Liver (tissue), 9 donors: Measurements from ENCODE around the gene UNC79. TPM values are rescaled to one million over a fixed set of nuclear protein-coding genes. Genes with fewer than 3 reads are reported as not detected.
"Not testable (repeated sequence)": the region's sequence is repeated elsewhere in the genome, so short reads cannot be mapped to it uniquely, and the experiment has no call there.

Experiments used
- DNase-seq: peaks from one replicate; pipeline ENCODE4 v3.0.0-alpha.2; 2017; ENCODE audit warnings: low spot score
- H3K27ac ChIP-seq, 2 donors: one replicate each; pipeline ENCODE4 v1.7.0; 2013; ENCODE audit warnings: inconsistent platforms in 2 of 2, low read length in 2 of 2, control low read depth in 1 of 2, low read depth in 1 of 2, mild to moderate bottlenecking in 1 of 2
- H3K27me3 ChIP-seq, 4 donors: one replicate each; pipeline versions ENCODE4 v1.6.1 to v1.7.0; 2013; ENCODE audit warnings: low read length in 3 of 4, inconsistent platforms in 1 of 4, mild to moderate bottlenecking in 1 of 4, moderate library complexity in 1 of 4; ENCODE audit not compliant: control insufficient read depth in 4 of 4, insufficient read depth in 4 of 4
- H3K36me3 ChIP-seq, 4 donors: one replicate each; pipeline versions ENCODE4 v1.6.1 to v1.7.0; 2013; ENCODE audit warnings: low read length in 3 of 4, mild to moderate bottlenecking in 3 of 4, low read depth in 1 of 4, moderate library complexity in 1 of 4; ENCODE audit not compliant: control insufficient read depth in 4 of 4, insufficient read depth in 3 of 4
- H3K4me1 ChIP-seq, 4 donors: one replicate each; pipeline versions ENCODE4 v1.6.1 to v1.7.0; 2013; ENCODE audit warnings: low read length in 3 of 4, mild to moderate bottlenecking in 3 of 4, moderate library complexity in 1 of 4; ENCODE audit not compliant: control insufficient read depth in 4 of 4, insufficient read depth in 4 of 4
- H3K4me3 ChIP-seq, 3 donors: one replicate each; pipeline versions ENCODE4 v1.6.1 to v1.7.0; 2013; ENCODE audit warnings: low read length in 3 of 3, control low read depth in 1 of 3, low read depth in 1 of 3, mild to moderate bottlenecking in 1 of 3
- H3K9ac ChIP-seq, 2 donors: one replicate each; pipeline ENCODE4 v1.7.0; 2013; ENCODE audit warnings: low read length in 2 of 2, mild to moderate bottlenecking in 2 of 2, moderate library complexity in 2 of 2, control low read depth in 1 of 2, low read depth in 1 of 2
- H3K9me3 ChIP-seq, 4 donors: one replicate each; pipeline versions ENCODE4 v1.6.1 to v1.7.0; 2013; ENCODE audit warnings: low read length in 3 of 4; ENCODE audit not compliant: control insufficient read depth in 4 of 4
- ATF3 ChIP-seq: IDR thresholded peaks from 2 replicates; pipeline ENCODE4 v1.6.1; 2016; ENCODE audit warnings: antibody characterized with exemption
- CTCF ChIP-seq: fragments of 150-350 bp; IDR thresholded peaks from 2 replicates; pipeline ENCODE4 v1.5.1; 2017; ENCODE audit warnings: improper control_type of control experiment, low read depth, low read length; ENCODE audit not compliant: missing input control
- EGR1 ChIP-seq, 2 donors: IDR thresholded peaks; 2 replicates each; pipeline ENCODE4 v1.6.1; 2016 to 2018; ENCODE audit warnings: antibody characterized with exemption in 2 of 2, low read depth in 2 of 2
- FOXA1 ChIP-seq: IDR thresholded peaks from 2 replicates; pipeline ENCODE4 v1.6.1; 2016; ENCODE audit warnings: antibody characterized with exemption
- FOXA2 ChIP-seq: IDR thresholded peaks from 2 replicates; pipeline ENCODE4 v1.6.1; 2016; ENCODE audit warnings: antibody characterized with exemption
- GABPA ChIP-seq, 2 donors: IDR thresholded peaks in 1 of 2; conservative IDR thresholded peaks in 1 of 2; 2 replicates each; pipeline ENCODE4 v1.6.1; 2016; ENCODE audit warnings: antibody characterized with exemption in 2 of 2, mild to moderate bottlenecking in 1 of 2, moderate library complexity in 1 of 2
- HNF4A ChIP-seq, 2 donors: conservative IDR thresholded peaks; 2 replicates each; pipeline ENCODE4 v1.6.1; 2016; ENCODE audit warnings: antibody characterized with exemption in 2 of 2, mild to moderate bottlenecking in 2 of 2
- HNF4G ChIP-seq: IDR thresholded peaks from 2 replicates; pipeline ENCODE4 v1.6.1; 2016; ENCODE audit warnings: antibody characterized with exemption
- JUND ChIP-seq, 2 donors: IDR thresholded peaks; 2 replicates each; pipeline ENCODE4 v1.6.1; 2016; ENCODE audit warnings: antibody characterized with exemption in 2 of 2
- MAX ChIP-seq: IDR thresholded peaks from 2 replicates; pipeline ENCODE4 v1.6.1; 2016; ENCODE audit warnings: antibody characterized with exemption
- NR2F2 ChIP-seq: IDR thresholded peaks from 2 replicates; pipeline ENCODE4 v1.6.1; 2016; ENCODE audit warnings: antibody characterized with exemption
- RAD21 ChIP-seq, 2 donors: IDR thresholded peaks; 2 replicates each; pipeline ENCODE4 v1.6.1; 2016; ENCODE audit warnings: antibody characterized with exemption in 2 of 2, mild to moderate bottlenecking in 2 of 2
- REST ChIP-seq: IDR thresholded peaks from 2 replicates; pipeline ENCODE4 v1.6.1; 2016; ENCODE audit warnings: antibody characterized with exemption, mild to moderate bottlenecking
- RXRA ChIP-seq, 2 donors: IDR thresholded peaks; 2 replicates each; pipeline ENCODE4 v1.6.1; 2017 to 2018; ENCODE audit warnings: antibody characterized with exemption in 2 of 2, mild to moderate bottlenecking in 1 of 2
- SP1 ChIP-seq: IDR thresholded peaks from 2 replicates; pipeline ENCODE4 v1.6.1; 2018; ENCODE audit warnings: antibody characterized with exemption, mild to moderate bottlenecking
- TAF1 ChIP-seq: conservative IDR thresholded peaks from 2 replicates; pipeline ENCODE4 v1.6.1; 2016; ENCODE audit warnings: antibody characterized with exemption, mild to moderate bottlenecking
- YY1 ChIP-seq: IDR thresholded peaks from 2 replicates; pipeline ENCODE4 v1.6.1; 2016; ENCODE audit warnings: antibody characterized with exemption, mild to moderate bottlenecking
- ZBTB33 ChIP-seq: IDR thresholded peaks from 2 replicates; pipeline ENCODE4 v1.6.1; 2016; ENCODE audit warnings: antibody characterized with exemption
- WGBS: extraction: QIAGEN DNeasy Blood & Tissue Kit; methylation state at CpG from one replicate; pipeline ENCODE4 v1.1.7; 2013; 5-methylcytosine and 5-hydroxymethylcytosine counted together
- polyA plus RNA-seq, 2 donors: library from polyadenylated mRNA; stranded (reverse) in 1 of 2; unstranded in 1 of 2; fragments of 200-250 nt in 1 of 2; fragments of >200 nt in 1 of 2; fragmentation: Nextera tagmentation in 1 of 2; extraction: Ambion mirVana in 1 of 2; gene quantifications; one replicate each; pipeline versions ENCODE4 v1.2.1 to v1.2.3, GENCODE V29; 2013 to 2015
- total RNA-seq, 2 donors: library from RNA; depleted of rRNA; stranded (reverse); fragments of >200 nt; gene quantifications; one replicate each; pipeline ENCODE4 v1.2.3, GENCODE V29; 2014
- donor health status: healthy.
- donor health status: healthy.
- donor health status: healthy.
- donor health status: healthy.
- donor health status: healthy.

The UNC79 gene
- total and polyA plus RNA-seq, 4 donors, result 0.01 to 0.08 (median 0.05) TPM; not detected in 1

GRCh38 chr14:93381644-93382043, 49.1 kb upstream of the UNC79 start:
- WGBS, result 77% methylated on average over 1 of the region's 1 CpG

GRCh38 chr14:93384256-93384655, 46.5 kb upstream of the UNC79 start:
- H3K27ac ChIP-seq, H3K4me1 ChIP-seq, H3K9ac ChIP-seq, DNase-seq, H3K27me3 ChIP-seq, H3K36me3 ChIP-seq, H3K4me3 ChIP-seq, H3K9me3 ChIP-seq: not testable (repeated sequence)
- 64% methylated on average over 1 of the region's 1 CpG for WGBS

More at GRCh38 chr14:93381644-93382043, 49.1 kb upstream of the UNC79 start:
- H3K4me1 ChIP-seq, result no peaks in the 10 kb centered on the region
- peaks cover 0 to 8% (median 0%) of the 10 kb centered on the region in 4 donors for H3K27me3 ChIP-seq
- H3K36me3 ChIP-seq, result no peaks in the 10 kb centered on the region
- no peaks in the 10 kb centered on the region for H3K9me3 ChIP-seq
- no peak overlapping the region for H3K9ac ChIP-seq
- no peak for TF ChIP-seq HNF4G
- H3K4me3 ChIP-seq, result no peak overlapping the region
- DNase-seq, result no peak
- no peak overlapping the region for H3K27ac ChIP-seq

GRCh38 chr14:93395231-93395630, 35.5 kb upstream of the UNC79 start:
- Histone ChIP-seq H3K4me3 (no peak overlapping the region), H3K36me3 (no peaks in the 10 kb centered on the region), H3K9me3 (peaks cover 0 to 2% (median 0%) of the 10 kb centered on the region in 4 donors), H3K9ac (no peak overlapping the region), H3K27me3 (peaks cover 0 to 3% (median 0%) of the 10 kb centered on the region in 4 donors), H3K27ac (no peak overlapping the region), H3K4me1 (no peaks in the 10 kb centered on the region)
- no peak for TF ChIP-seq NR2F2
- no peak for DNase-seq

- H3K9me3 ChIP-seq, result peaks cover 0 to 2% (median 0%) of the 10 kb centered on the region in 4 donors
- H3K27ac ChIP-seq, result no peak overlapping the region
- WGBS, result 86% methylated on average over 1 of the region's 1 CpG
- H3K4me3 ChIP-seq, result no peak overlapping the region
- no peaks in the 10 kb centered on the region for H3K36me3 ChIP-seq
- no peaks in the 10 kb centered on the region for H3K4me1 ChIP-seq
- no peak overlapping the region for H3K9ac ChIP-seq
- TF ChIP-seq SP1, result no peak
- no peak for TF ChIP-seq NR2F2
- no peak for TF ChIP-seq ATF3
- TF ChIP-seq MAX, result no peak
- TF ChIP-seq GABPA (IDR thresholded peaks at IDR 0.05 in 1 of 2, conservative IDR thresholded peaks at IDR 0.05 in 1 of 2), result no peak
- TF ChIP-seq RAD21 (IDR thresholded peaks at IDR 0.05), result no peak
- no peak for TF ChIP-seq FOXA1
- no peak for TF ChIP-seq HNF4A (conservative IDR thresholded peaks at IDR 0.05)
- TF ChIP-seq HNF4G, result no peak
- TF ChIP-seq RXRA (IDR thresholded peaks at IDR 0.05), result no peak
- TF ChIP-seq YY1, result no peak
- no peak for TF ChIP-seq REST
- no peak for TF ChIP-seq FOXA2
- TF ChIP-seq TAF1, result no peak
- TF ChIP-seq EGR1 (IDR thresholded peaks at IDR 0.05; ENCODE audit: low read depth in 2 of 2), result no peak
- TF ChIP-seq JUND (IDR thresholded peaks at IDR 0.05), result no peak
- no peak for TF ChIP-seq ZBTB33
- TF ChIP-seq CTCF, result no peak
- DNase-seq, result no peak
- H3K27me3 ChIP-seq, result peaks cover 0 to 3% (median 0%) of the 10 kb centered on the region in 4 donors
Observed at GRCh38 chr14:93396456-93396855, 34.3 kb upstream of the UNC79 start.
